Left ventricle myocardium inferior (tissue), 1 donor: ENCODE results near the gene GLRX3. TPM values are rescaled to one million over a fixed set of nuclear protein-coding genes. Genes with fewer than 3 reads are reported as not detected.

Source experiments
- DNase-seq: peaks from one replicate; pipeline ENCODE4 v3.0.0-alpha.2; 2020
- H3K27ac ChIP-seq: fragments of 200-600 bp; replicated peaks from 2 replicates; pipeline ENCODE4 v1.8.0; 2021
- H3K27me3 ChIP-seq: fragments of 200-600 bp; 2 replicates; pipeline ENCODE4 v1.8.0; 2021; ENCODE audit warnings: low read depth
- H3K36me3 ChIP-seq: fragments of 200-600 bp; 2 replicates; pipeline ENCODE4 v1.8.0; 2021
- H3K4me1 ChIP-seq: fragments of 200-600 bp; 2 replicates; pipeline ENCODE4 v1.8.0; 2021
- H3K4me3 ChIP-seq: fragments of 200-600 bp; 2 replicates; pipeline ENCODE4 v1.8.0; 2021; ENCODE audit warnings: mild to moderate bottlenecking, moderate library complexity
- H3K9me3 ChIP-seq: fragments of 200-600 bp; replicated peaks from 2 replicates; pipeline ENCODE4 v1.8.0; 2021
- intact Hi-C: fragments of 100-400 bp; cut with micrococcal nuclease; formaldehyde crosslinking; loops from one replicate; pipeline ENCODE4 v1.11.0; 2022
- total RNA-seq: library from RNA; stranded (reverse); fragmentation: NEBNext Ultra II Directional; extraction: Animal tissue kit (Norgen Biotek cat#: 25700); gene quantifications from one replicate; pipeline ENCODE4 v1.2.1, GENCODE V29; 2021
- TF ChIP-seq, protein P1 (sequence below): fragments of 200-600 bp; IDR thresholded peaks from 2 replicates; pipeline ENCODE4 v1.8.0; 2021; ENCODE audit warnings: antibody characterized with exemption, mild to moderate bottlenecking, borderline replicate concordance
- donor health status: DM: no; HTN: yes; CAD: no; lungs with severe emphysema.

The GLRX3 gene
- total RNA-seq, 1 donor from 2014 or later, result 69.2 TPM

DNA sequence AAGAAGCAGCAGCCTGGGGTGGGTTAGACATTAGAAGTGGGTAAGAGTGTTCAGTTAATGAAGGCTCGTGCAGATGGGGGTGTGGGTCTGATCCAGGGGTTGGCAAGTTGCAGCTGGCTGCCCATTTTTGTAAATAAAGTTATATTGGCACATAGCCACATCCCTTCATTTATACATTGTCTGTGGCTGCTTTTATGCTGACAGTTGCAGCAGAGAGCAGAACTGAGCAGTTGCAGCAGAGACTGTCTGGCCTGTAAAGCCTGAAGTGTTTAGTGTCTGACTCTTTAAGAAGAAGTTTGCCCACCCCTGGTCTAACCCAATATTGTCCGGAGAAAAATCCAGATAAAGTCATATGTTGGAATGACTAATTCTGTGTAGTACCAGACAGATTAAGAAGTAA is 38.1 kb downstream of the GLRX3 start:
- peaks cover 3% of the 10 kb centered on the region for H3K4me1 ChIP-seq
- H3K36me3 ChIP-seq, result peaks cover 58% of the 10 kb centered on the region
- intact Hi-C loops, result no loop called here
- no peak for DNase-seq
- TF ChIP-seq, protein P1, sequence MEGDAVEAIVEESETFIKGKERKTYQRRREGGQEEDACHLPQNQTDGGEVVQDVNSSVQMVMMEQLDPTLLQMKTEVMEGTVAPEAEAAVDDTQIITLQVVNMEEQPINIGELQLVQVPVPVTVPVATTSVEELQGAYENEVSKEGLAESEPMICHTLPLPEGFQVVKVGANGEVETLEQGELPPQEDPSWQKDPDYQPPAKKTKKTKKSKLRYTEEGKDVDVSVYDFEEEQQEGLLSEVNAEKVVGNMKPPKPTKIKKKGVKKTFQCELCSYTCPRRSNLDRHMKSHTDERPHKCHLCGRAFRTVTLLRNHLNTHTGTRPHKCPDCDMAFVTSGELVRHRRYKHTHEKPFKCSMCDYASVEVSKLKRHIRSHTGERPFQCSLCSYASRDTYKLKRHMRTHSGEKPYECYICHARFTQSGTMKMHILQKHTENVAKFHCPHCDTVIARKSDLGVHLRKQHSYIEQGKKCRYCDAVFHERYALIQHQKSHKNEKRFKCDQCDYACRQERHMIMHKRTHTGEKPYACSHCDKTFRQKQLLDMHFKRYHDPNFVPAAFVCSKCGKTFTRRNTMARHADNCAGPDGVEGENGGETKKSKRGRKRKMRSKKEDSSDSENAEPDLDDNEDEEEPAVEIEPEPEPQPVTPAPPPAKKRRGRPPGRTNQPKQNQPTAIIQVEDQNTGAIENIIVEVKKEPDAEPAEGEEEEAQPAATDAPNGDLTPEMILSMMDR, result no peak
- no peaks in the 10 kb centered on the region for H3K27me3 ChIP-seq
- H3K4me3 ChIP-seq, result no peak overlapping the region
- H3K27ac ChIP-seq, result no peak overlapping the region
- H3K9me3 ChIP-seq, result no peaks in the 10 kb centered on the region

DNA sequence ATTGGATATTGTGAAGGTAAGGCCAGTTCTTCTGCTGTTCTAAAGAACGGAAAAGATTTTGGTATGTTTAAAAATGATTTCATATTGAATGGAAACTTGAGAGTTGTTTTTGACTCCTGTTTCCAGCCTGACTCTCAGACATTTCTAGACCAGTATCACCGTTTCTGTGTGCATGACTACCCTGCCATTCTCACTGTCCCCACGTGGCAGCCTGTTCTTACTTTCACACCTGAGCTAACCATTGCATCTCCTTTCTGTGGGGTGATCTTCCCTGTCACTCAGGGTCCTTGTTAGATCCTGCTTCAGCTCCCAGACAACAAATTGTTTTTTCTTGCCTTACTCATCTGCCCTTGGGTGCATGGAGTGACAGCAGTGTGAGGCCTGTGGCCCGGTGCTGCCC is 38.9 kb downstream of the GLRX3 start:
- Histone ChIP-seq H3K27me3 (no peaks in the 10 kb centered on the region), H3K9me3 (no peaks in the 10 kb centered on the region), H3K4me3 (no peak overlapping the region), H3K4me1 (peaks cover 3% of the 10 kb centered on the region), H3K27ac (no peak overlapping the region), H3K36me3 (peaks cover 55% of the 10 kb centered on the region)
- TF ChIP-seq, protein P1, result no peak
- intact Hi-C loops, result no loop called here
- no peak for DNase-seq

DNA sequence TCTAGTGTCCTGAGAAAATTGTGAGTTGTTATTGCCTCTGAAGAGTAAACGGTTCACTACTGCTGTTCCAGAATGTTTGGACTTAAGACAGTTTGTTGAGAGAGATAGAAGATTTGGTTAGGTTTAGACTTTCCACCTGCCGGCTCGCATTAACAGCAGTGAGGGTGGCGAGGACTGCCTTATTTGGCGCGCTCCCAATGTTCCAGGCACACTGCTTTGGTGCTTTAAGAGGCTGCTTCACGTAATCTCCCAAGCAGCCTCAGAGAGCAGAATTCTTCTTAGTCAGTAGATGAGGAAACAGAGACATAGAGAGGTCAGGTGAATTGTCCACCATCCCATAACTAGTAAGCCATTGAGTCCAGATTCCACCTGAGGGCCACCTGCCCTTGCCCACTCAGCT is 41.1 kb downstream of the GLRX3 start:
- Histone ChIP-seq H3K27me3 (no peaks in the 10 kb centered on the region), H3K9me3 (no peaks in the 10 kb centered on the region), H3K27ac (no peak overlapping the region), H3K4me1 (peaks cover 17% of the 10 kb centered on the region), H3K36me3 (peaks cover 67% of the 10 kb centered on the region), H3K4me3 (no peak overlapping the region)
- intact Hi-C loops, result no loop called here
- TF ChIP-seq, protein P1, result no peak
- no peak for DNase-seq

DNA sequence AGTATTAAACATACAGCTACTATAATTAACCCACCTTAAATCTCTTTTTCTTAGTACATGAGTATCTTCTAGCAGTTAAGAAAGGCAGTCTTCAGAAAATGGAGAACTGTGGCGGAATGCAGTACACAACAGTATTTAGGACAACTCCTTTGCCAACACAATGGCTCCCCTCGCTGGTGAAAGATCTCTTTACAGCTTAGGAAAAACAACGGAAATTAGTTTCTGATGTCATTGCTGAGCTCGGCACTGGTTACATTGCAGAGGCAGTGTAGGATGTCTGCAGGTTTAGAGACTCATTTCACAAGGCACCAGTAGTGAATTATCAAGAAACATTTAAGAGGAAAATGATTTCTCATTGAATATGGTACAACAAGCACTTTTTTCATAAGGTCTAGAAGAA is 43.4 kb downstream of the GLRX3 start:
- Histone ChIP-seq H3K4me3 (no peak overlapping the region), H3K4me1 (peaks cover 17% of the 10 kb centered on the region), H3K9me3 (no peaks in the 10 kb centered on the region), H3K36me3 (peaks cover 68% of the 10 kb centered on the region), H3K27ac (no peak overlapping the region), H3K27me3 (no peaks in the 10 kb centered on the region)
- intact Hi-C loops, result no loop called here
- TF ChIP-seq, protein P1, result peak; percentile 43
- no peak for DNase-seq

DNA sequence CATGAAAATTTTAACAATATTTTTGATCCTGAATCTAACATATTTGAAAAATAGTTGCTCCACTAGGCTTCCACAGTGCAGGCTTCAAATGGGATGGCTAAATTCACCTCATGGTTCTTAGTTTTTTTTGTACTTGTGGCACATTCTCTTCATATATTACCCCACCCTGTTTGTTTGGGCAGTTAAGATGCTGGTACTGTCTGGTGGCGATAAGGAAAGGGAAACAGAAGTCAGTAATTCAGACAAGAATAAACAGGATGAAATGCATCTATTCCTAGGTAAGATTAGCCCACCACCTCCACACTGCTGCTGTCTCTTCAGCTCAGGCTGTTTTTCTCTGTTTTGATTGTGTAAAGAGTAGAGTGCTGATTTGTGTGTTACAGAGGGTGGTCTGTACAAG is 44.2 kb downstream of the GLRX3 start:
- no peaks in the 10 kb centered on the region for H3K9me3 ChIP-seq
- no peak overlapping the region for H3K4me3 ChIP-seq
- H3K36me3 ChIP-seq, result peaks cover 68% of the 10 kb centered on the region
- DNase-seq, result no peak
- H3K4me1 ChIP-seq, result peaks cover 17% of the 10 kb centered on the region
- no peak overlapping the region for H3K27ac ChIP-seq
- H3K27me3 ChIP-seq, result no peaks in the 10 kb centered on the region
- intact Hi-C loops, result no loop called here
- TF ChIP-seq, protein P1, result no peak

DNA sequence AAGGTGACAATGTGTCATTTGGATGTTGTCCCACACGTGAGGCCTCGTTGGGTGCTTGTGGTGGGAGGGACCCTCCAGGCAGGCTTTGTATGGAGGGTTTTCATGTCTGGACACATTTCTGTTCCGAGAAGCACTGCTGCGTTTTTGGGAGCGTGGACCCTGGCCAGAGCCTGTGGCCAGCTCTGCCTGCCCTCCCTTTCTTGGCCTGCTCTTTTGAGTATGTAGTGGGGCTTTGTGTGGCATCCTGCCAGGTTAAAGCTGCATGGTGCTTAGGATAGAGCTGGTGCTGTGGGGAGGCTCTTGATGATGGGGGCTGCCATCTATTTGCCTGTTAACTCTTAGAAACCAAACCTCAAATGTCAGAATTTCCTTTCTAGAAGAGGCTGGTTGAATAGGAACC is 45.7 kb downstream of the GLRX3 start:
- intact Hi-C loops, result no loop called here
- no peaks in the 10 kb centered on the region for H3K9me3 ChIP-seq
- no peak for DNase-seq
- no peaks in the 10 kb centered on the region for H3K27me3 ChIP-seq
- no peak overlapping the region for H3K27ac ChIP-seq
- peaks cover 70% of the 10 kb centered on the region for H3K36me3 ChIP-seq
- TF ChIP-seq, protein P1, result no peak
- H3K4me1 ChIP-seq, result peaks cover 17% of the 10 kb centered on the region
- H3K4me3 ChIP-seq, result no peak overlapping the region
